OCI-LY1 (cell line): ENCODE results near the gene SLC26A11.

Experiments
- CTCF ChIP-seq: fragments of 200-600 bp; sonication (generic), shearing (Covaris generic); IDR thresholded peaks from 2 replicates; pipeline ENCODE4 v1.5.1; 2017; ENCODE audit warnings: mild to moderate bottlenecking, antibody characterized with exemption, low read length, moderate library complexity, mixed read lengths
- EZH2 ChIP-seq: fragments of 200-600 bp; sonication (generic), shearing (Covaris generic); IDR thresholded peaks from 2 replicates; pipeline ENCODE4 v1.8.0; 2017; ENCODE audit warnings: borderline replicate concordance, mixed run types, mild to moderate bottlenecking, antibody characterized with exemption, low read length, moderate library complexity, mixed read lengths

- no peak for TF ChIP-seq CTCF
- no peak for TF ChIP-seq EZH2
These were observed 18.0 kb upstream of the SLC26A11 start for GRCh38 chr17:80202197-80202596.
